GM18511 (cell line): Measurements from ENCODE around the gene GAGE10.
A peak's percentile ranks its signal among the peaks of the same experiment; 100 is the strongest.

Source experiments
- ATAC-seq: cut with Tn5 transposase; IDR thresholded peaks from one replicate; pipeline ENCODE4 v1.9.1; 2021; ENCODE audit warnings: mild to moderate bottlenecking, moderate library complexity; ENCODE audit not compliant: unreplicated experiment

Gene GAGE10

GRCh38 chrX:49303346-49303745 lies at the start of gene GAGE10:
GAGE10 (plus strand) TSS chrX:49303646; CDS start chrX:49304860, 1,214 bp downstream.
- ATAC-seq, result no peak

GRCh38 chrX:49254639-49255038 lies 48.8 kb upstream of the GAGE10 start:
- no peak for ATAC-seq

- ATAC-seq, result no peak
Measured at GRCh38 chrX:49256268-49256995, 47.0 kb upstream of the GAGE10 start.

- no peak for ATAC-seq
Measured at GRCh38 chrX:49257074-49257790, 46.2 kb upstream of the GAGE10 start.

- ATAC-seq, result no peak
Measured at GRCh38 chrX:49257846-49258748, 45.3 kb upstream of the GAGE10 start.

- no peak for ATAC-seq
Measured at GRCh38 chrX:49258749-49259124, 44.7 kb upstream of the GAGE10 start.

- no peak for ATAC-seq
Measured at GRCh38 chrX:49260221-49260985, 43.0 kb upstream of the GAGE10 start.

- no peak for ATAC-seq
Measured at GRCh38 chrX:49262603-49263002, 40.8 kb upstream of the GAGE10 start.

- ATAC-seq, result no peak
Measured at GRCh38 chrX:49263631-49264030, 39.8 kb upstream of the GAGE10 start.

- no peak for ATAC-seq
Measured at GRCh38 chrX:49264460-49264859, 39.0 kb upstream of the GAGE10 start, which contains the start of gene FOXP3. FOXP3 (minus strand) TSS chrX:49264710; CDS start chrX:49258505, 6,205 bp downstream.

GRCh38 chrX:49266523-49267445 lies 36.7 kb upstream of the GAGE10 start:
- no peak for ATAC-seq

- ATAC-seq, result no peak
Measured at GRCh38 chrX:49268702-49269009, 34.8 kb upstream of the GAGE10 start.

- peak; percentile 90 for ATAC-seq
Measured at GRCh38 chrX:49269010-49269766, 34.3 kb upstream of the GAGE10 start.

- peak; percentile 21 for ATAC-seq
Measured at GRCh38 chrX:49269767-49270248, 33.6 kb upstream of the GAGE10 start, which contains the start of gene PPP1R3F. PPP1R3F (plus strand) TSS chrX:49269793; CDS start chrX:49269870, 77 bp downstream.

- no peak for ATAC-seq
Measured at GRCh38 chrX:49270249-49270921, 33.1 kb upstream of the GAGE10 start.

GRCh38 chrX:49271341-49271740 lies 32.1 kb upstream of the GAGE10 start:
- ATAC-seq, result no peak

GRCh38 chrX:49272421-49272820 lies 31.0 kb upstream of the GAGE10 start:
- ATAC-seq, result no peak

GRCh38 chrX:49273181-49273727 lies 30.2 kb upstream of the GAGE10 start:
- ATAC-seq, result no peak
